Fibroblast of skin of abdomen (primary cell): ENCODE results near the gene FAM193A.
"Not testable (repeated sequence)": the region's sequence is repeated elsewhere in the genome, so short reads cannot be mapped to it uniquely, and the experiment has no call there.

Experiments used
- DNase-seq: peaks from one replicate; pipeline ENCODE4 v3.0.0-alpha.2; 2013

Gene FAM193A

GRCh38 chr4:2516635-2517034, 19.8 kb upstream of the FAM193A start:
- DNase-seq: no peak

DNA sequence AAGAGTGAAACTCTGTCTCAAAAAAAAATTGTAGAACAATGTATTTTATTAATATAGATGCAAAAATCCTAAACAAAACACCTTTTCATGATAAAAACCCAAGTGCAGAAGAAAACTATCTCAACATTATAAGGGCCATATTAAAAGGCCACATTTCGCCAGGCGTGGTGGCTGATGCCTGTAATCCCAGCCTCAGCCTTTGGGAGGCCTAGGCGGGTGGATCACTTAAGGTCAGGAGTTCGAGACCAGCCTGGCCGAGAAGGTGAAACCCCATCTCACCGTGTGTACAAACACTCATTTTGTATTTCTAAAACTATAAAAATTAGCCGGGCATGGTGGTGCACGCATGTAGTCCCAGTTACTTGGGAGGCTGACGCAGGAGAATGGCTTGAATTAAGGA, 9.9 kb upstream of the FAM193A start:
- DNase-seq: no peak

DNA sequence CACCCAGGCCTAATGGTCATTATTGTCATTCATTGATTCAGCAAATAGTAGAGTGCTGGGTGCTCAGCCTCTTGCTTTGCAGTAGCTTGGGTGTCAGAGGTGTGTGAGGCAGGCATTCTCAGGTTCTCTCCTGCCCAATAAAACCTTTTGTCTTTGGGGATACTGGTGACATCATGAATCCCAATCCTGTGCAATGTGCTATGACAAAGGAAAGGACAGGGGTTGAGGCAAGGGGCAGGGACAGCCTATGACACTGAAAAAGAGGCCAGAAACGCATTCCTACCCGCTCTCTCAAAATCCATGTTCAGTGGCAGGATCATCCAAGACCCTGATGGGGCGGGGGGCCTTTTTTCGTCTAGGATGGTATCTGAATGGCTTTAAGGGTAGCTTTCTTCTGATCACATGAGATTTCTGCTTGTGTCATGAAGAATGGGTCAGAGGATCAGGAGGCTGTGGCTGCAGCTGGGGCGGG, 1.5 kb upstream of the FAM193A start:
- no peak for DNase-seq

GRCh38 chr4:2535376-2536192, 863 bp upstream of the FAM193A start:
- peak; percentile 33 for DNase-seq

DNA sequence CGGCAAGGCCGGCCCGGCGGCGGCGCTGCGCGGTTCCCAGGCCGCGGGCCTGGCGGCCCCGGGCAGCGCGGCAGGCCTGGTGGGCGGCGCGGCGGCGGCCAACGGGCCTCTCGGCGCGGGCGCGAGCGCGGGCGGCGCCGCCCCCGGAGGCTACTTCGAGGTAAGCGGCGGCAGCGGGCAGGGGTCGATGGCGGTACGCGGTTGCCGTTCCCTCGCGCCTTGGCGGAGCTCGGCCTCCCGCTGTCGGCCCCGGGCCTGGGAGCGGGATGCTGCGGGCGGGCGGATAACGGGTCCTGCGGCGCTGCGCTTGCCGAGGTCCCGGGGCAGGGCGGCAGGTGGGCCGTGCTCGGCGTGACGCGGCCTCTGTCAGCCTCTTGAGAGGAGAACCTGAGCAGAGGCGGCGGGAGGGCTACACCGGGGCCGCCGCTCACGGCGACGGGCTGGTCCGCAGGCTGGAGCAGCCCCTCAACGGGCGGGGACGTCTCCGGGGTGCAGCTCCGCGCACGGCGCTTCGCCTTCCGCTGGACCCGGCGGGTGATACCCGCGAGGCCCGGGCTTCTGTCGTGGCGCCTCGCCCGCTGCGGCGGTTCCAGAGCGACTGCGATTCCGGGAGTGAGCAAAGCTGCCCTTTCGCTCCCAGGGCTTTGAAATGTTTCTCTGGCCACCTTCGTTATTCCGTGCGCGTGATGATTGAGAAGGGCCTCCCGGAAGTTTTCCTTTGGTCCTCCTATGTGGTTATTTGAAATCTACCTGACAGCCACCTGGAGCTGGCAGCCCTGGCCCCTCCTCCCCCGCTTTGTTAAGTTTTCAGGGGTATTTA, 774 bp downstream of the FAM193A start:
- DNase-seq: peak; percentile 42

DNA sequence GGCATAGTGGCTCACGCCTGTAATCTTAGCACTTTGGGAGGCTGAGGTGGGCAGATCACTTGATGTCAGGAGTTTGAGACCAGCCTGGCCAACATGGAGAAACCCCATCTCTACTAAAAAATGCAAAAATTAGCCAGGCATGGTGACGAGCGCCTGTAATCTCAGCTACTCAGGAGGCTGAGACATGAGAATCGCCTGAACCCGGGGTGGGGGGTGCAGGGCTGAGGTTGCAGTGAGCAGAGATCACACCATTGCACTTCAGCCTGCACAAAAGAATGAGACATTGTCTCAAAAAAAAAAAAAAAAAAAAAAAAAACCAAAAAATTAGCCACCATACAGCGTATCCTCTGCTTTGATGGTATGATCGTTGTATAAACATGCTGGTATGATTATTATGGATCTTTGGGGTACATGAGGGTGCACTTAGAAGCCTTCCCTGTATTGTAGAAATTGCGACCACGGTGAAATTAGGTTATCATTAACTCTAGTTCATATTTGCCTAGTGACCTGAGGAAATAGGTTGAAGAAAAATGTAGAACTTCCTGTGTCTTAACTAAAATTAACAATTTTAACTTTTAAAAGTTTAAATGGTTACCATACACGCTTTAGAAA, 7.2 kb downstream of the FAM193A start:
- DNase-seq: not testable (repeated sequence)

DNA sequence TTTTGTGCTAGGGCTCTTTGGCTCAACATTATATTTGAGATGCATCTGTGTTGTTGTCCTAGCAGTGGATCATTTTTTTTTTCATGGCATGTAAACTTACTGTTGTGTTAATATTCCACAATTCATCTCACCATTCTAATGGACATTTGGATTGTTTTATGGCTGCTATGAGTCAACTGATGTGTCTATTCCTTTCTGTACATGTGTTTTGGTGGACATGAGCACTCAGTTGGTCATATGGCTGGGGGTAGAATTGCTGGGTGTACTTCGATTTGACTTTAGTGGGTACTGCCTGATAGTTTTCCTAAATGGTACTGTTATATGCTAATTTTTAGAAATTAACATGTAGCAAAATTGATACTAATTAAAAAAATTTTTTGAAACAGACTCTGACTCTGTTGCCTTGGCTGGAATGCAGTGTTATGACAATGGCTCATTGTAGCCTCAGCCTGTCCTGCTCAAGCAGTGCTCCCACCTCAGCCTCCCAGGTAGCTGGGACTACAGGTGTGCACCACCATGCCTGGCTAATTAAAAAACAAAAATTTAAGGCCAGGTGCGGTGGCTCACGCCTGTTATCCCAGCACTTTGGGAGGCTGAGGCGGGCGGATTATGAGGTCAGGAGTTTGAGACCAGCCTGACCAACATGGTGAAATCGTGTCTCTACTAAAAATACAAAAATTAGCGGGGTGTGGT, 9.0 kb downstream of the FAM193A start:
- no peak for DNase-seq

DNA sequence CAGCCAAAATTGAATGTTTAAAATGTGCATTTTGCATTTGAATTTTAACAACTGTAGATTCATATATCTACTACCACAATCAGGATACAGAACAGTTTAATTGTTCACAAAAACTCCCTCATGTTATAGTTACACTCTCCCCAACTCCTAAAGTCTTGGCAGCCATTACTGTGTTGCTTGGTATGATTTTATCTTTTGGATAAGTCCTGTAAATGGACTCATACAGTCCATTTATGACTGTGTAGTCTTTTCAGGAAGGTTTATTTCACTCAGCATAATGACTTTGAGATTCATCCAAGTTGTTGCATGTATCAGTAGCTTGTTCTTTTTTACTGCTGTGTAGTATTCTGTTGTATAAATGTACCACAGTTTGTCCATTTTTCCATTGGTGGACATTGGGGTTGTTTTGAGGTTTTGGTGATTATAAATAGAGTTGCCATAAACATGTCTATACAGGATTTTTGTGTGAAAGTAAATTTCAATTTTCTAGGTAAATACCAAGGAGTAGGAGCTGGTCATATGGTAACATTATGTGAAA, 9.9 kb downstream of the FAM193A start:
- DNase-seq: no peak

GRCh38 chr4:2546961-2547691, 10.7 kb downstream of the FAM193A start:
- not testable (repeated sequence) for DNase-seq

GRCh38 chr4:2551118-2551517, 14.7 kb downstream of the FAM193A start:
- DNase-seq: no peak

- DNase-seq: no peak
Observed at GRCh38 chr4:2552806-2553205, 16.4 kb downstream of the FAM193A start.

DNA sequence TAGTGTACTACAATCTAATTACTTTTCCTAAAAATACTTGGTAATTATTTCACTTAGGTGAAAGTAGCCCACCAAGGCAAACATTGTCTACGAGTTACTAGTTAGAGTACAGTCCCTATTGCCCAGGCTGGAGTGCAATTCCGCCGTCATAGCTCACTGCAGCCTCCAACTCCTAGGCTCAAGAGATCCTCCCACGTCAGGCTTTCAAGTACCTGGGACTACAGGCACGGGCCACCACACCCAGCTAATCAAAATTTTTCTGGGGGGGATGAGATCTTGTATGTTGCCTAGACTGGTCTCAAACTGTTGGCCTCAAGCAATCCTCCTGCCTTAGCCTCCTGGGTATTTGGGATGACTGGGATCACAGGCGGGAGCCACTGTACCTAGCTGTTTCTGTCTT, 21.9 kb downstream of the FAM193A start:
- DNase-seq: no peak

DNA sequence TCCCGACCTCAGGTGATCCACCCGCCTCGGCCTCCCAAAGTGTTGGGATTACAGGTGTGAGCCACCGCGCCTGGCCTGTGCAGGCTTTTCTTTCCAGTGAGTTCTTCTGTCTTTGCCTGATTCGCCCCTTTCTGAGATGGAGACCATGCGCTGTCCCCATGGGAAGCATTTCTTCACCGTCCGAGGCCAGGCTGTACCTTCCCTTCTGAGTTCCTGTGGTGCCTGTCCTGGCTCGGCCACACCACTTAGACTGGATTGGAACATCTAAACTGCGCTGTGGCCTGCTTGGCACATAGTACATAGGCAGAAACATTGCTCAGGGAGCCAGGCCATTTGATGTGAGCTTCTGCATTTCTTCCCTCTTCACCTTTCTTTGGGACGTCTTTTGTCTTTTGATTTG, 23.7 kb downstream of the FAM193A start:
- DNase-seq: no peak

DNA sequence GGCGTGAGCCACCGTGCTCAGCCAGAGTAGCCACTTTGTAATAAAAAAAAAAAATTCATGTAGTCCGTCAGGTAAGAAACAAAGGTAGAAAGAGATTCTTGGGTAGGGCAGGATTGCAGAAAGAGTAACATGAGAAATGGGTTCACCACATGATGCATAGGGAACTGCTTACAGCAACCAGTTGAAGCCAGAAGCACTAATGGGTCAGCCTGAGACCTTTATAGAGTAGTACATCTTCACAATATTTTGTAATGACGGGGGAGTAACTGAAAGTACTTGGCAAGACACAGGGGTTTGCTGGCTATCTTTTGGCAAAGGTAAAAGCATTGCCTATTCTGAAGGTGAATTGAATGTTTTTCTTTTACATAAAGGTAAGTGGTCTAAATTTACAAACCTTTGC, 29.1 kb downstream of the FAM193A start:
- DNase-seq: no peak

- DNase-seq: no peak
Observed at GRCh38 chr4:2570036-2570435, 33.6 kb downstream of the FAM193A start.

- no peak for DNase-seq
Observed at GRCh38 chr4:2570551-2571222, 34.2 kb downstream of the FAM193A start.

- DNase-seq: no peak
Observed at GRCh38 chr4:2572076-2572475, 35.6 kb downstream of the FAM193A start.

DNA sequence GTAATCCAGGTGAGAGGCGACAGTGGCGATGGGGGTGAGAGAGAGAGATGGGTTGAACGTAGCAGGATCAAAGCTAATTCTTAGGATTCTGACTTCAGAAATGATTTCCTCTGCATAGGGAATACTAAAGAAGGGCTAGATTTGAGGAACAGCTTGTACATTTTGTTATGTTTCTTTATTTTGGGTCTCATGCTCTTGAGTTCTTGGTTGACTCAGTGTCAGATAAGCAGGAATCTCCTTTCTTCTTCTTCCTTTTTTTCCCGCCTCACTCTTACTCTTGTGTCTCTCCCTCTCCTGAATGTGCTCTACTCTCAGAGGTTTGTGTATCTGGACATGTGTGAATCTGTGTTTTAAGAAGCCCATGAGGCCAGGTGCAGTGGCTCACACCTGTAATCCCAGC, 36.4 kb downstream of the FAM193A start:
- no peak for DNase-seq

GRCh38 chr4:2574009-2574408, 37.6 kb downstream of the FAM193A start:
- DNase-seq: no peak

- no peak for DNase-seq
Observed at GRCh38 chr4:2574863-2575262, 38.4 kb downstream of the FAM193A start.

- no peak for DNase-seq
Observed at GRCh38 chr4:2576290-2576689, 39.8 kb downstream of the FAM193A start.
